ENCODE data around the gene IFNL4.

DNA sequence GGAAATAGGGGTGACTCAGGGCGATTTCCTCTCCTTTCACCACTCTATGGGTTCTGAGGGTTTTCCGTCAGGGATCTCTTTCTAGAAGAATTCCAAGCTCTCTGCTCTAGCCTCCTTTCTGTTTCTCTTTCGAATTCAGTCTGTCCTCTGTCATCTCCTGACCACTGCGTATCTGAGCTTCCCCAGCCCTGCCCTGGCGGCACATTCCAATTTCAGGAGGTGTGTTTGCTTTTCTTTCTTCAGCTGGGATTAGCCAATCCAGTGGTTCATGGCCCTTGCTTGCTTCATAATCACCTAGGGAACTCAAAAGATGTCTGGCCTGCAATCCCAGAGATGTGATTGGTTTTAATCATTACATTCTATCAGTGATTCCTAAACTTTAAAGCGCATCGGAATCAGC is 28.9 kb upstream of the IFNL4 start:
- TF ChIP-seq CTCF (IDR thresholded peaks at IDR 0.05) (no peak), EZH2 (IDR thresholded peaks at IDR 0.05) (no peak)

Measured in neural progenitor cell (in vitro differentiated cells).